Activated B cell treated with CpG ODN at 0.5 μM for 24 hours (primary cell): ENCODE measurements around the gene KIFBP. TPM values are rescaled to one million over a fixed set of nuclear protein-coding genes. Genes with fewer than 3 reads are reported as not detected.

Source experiments
- ATAC-seq: fragments of 200-7000 bp; cut with Tn5 transposase; one replicate; pipeline ENCODE4 v1.10.0; 2021; ENCODE audit warnings: low read depth, mild to moderate bottlenecking, moderate library complexity
- CTCF ChIA-PET: fragments of 350-600 bp; sonication (Branson Sonifier 250); formaldehyde crosslinking; loops from one replicate; lab custom pipeline; 2021; ENCODE audit warnings: antibody characterized with exemption; lab: Charles Lee
- POLR2A ChIA-PET: fragments of 350-600 bp; sonication (Branson Sonifier 250); formaldehyde crosslinking; loops from one replicate; lab custom pipeline; 2021; ENCODE audit warnings: antibody characterized with exemption; lab: Charles Lee
- DNase-seq: peaks from one replicate; pipeline ENCODE4 v3.0.0; 2022
- H3K27ac Mint-ChIP-seq: one replicate; pipeline ENCODE4 v1.8.0; 2020; ENCODE audit warnings: mixed read lengths
- H3K27me3 Mint-ChIP-seq: one replicate; pipeline ENCODE4 v1.8.0; 2021; ENCODE audit warnings: mixed read lengths
- H3K36me3 Mint-ChIP-seq: one replicate; pipeline ENCODE4 v1.8.0; 2021; ENCODE audit warnings: low read depth, mixed read lengths
- H3K4me1 Mint-ChIP-seq: one replicate; pipeline ENCODE4 v1.8.0; 2021; ENCODE audit warnings: mixed read lengths
- H3K4me3 Mint-ChIP-seq: one replicate; pipeline ENCODE4 v1.8.0; 2020; ENCODE audit warnings: mild to moderate bottlenecking, mixed read lengths
- H3K9me3 Mint-ChIP-seq: one replicate; pipeline ENCODE4 v1.8.0; 2020; ENCODE audit warnings: mixed read lengths
- CTCF ChIP-seq: fragments of 200-600 bp; IDR thresholded peaks from one replicate; pipeline ENCODE4 v1.8.0; 2022; ENCODE audit warnings: antibody characterized with exemption, mild to moderate bottlenecking
- intact Hi-C: fragments of 100-400 bp; cut with micrococcal nuclease; formaldehyde crosslinking; loops from one replicate; pipeline ENCODE4 v1.15.1; 2024
- total RNA-seq: library from RNA; stranded (reverse); gene quantifications from 2 replicates; pipeline ENCODE4 v1.2.3, GENCODE V29; 2022

Gene KIFBP
- total RNA-seq, 1 donor from 2014 or later: 7.7 TPM

GRCh38 chr10:69043931-69044531 lies 55.4 kb downstream of the KIFBP start:
- ATAC-seq: peak; percentile 75
- Mint-ChIP-seq H3K9me3 (no peaks in the 10 kb centered on the region), H3K36me3 (no peaks in the 10 kb centered on the region), H3K27ac (peak overlapping the region; percentile 85), H3K4me1 (peaks cover 26% of the 10 kb centered on the region), H3K4me3 (peak overlapping the region; percentile 42), H3K27me3 (no peaks in the 10 kb centered on the region)
- no peak for TF ChIP-seq CTCF
- ChIA-PET CTCF (interaction anchor here (0.7 to 2.3 kb wide), 3 partner anchors 21 to 49 kb away, joined by 3 to 7 read pairs (median 3); no protein-coding TSS in a partner anchor), POLR2A (interaction anchor here (0.9 to 3.3 kb wide), 3 partner anchors 22 to 50 kb away, joined by 3 to 27 read pairs (median 4); partner anchors contain the start of gene SRGN)
- intact Hi-C loops: loop anchor here (1.0 to 5.0 kb wide), 3 partner anchors 17 to 45 kb away; no protein-coding TSS in a partner anchor
- DNase-seq: no peak

GRCh38 chr10:69044546-69044945 lies 55.9 kb downstream of the KIFBP start:
- H3K27ac Mint-ChIP-seq: peak overlapping the region; percentile 85
- no peak for TF ChIP-seq CTCF
- peaks cover 26% of the 10 kb centered on the region for H3K4me1 Mint-ChIP-seq
- intact Hi-C loops: loop anchor here (1.0 to 5.0 kb wide), 3 partner anchors 16 to 45 kb away; no protein-coding TSS in a partner anchor
- ATAC-seq: peak; percentile 59
- POLR2A ChIA-PET: interaction anchor here (0.9 to 3.3 kb wide), 3 partner anchors 21 to 49 kb away, joined by 3 to 27 read pairs (median 4); partner anchors contain the start of gene SRGN
- H3K36me3 Mint-ChIP-seq: no peaks in the 10 kb centered on the region
- CTCF ChIA-PET: interaction anchor here (0.9 to 2.3 kb wide), 2 partner anchors 39 to 48 kb away, joined by 3 to 7 read pairs; no protein-coding TSS in a partner anchor
- no peaks in the 10 kb centered on the region for H3K27me3 Mint-ChIP-seq
- no peak for DNase-seq
- H3K9me3 Mint-ChIP-seq: no peaks in the 10 kb centered on the region
- H3K4me3 Mint-ChIP-seq: peak overlapping the region; percentile 42

- Mint-ChIP-seq H3K4me3 (no peak overlapping the region), H3K9me3 (no peaks in the 10 kb centered on the region), H3K27me3 (no peaks in the 10 kb centered on the region), H3K36me3 (no peaks in the 10 kb centered on the region), H3K4me1 (peaks cover 27% of the 10 kb centered on the region), H3K27ac (peak overlapping the region; percentile 85)
- no peak for DNase-seq
- no peak for TF ChIP-seq CTCF
- intact Hi-C loops: loop anchor here (2.0 kb wide), 1 partner anchor 15 kb away; no protein-coding TSS in a partner anchor
- ChIA-PET CTCF (interaction anchor here (1.3 kb wide), 1 partner anchor 41 kb away, joined by 3 read pairs; no protein-coding TSS in a partner anchor), POLR2A (interaction anchor here (3.3 kb wide), 1 partner anchor 42 kb away, joined by 27 read pairs; the partner anchor contains the start of gene SRGN)
- no peak for ATAC-seq
These were observed 57.1 kb downstream of the KIFBP start for GRCh38 chr10:69045441-69046300.

GRCh38 chr10:69047111-69047832 lies 58.7 kb downstream of the KIFBP start:
- Mint-ChIP-seq H3K27ac (no peak overlapping the region), H3K4me1 (peaks cover 36% of the 10 kb centered on the region)
- POLR2A ChIA-PET: interaction anchor here (0.5 to 3.3 kb wide), 2 partner anchors 40 to 48 kb away, joined by 5 to 27 read pairs; partner anchors contain the start of gene SRGN

More at GRCh38 chr10:69047111-69047832, 58.7 kb downstream of the KIFBP start:
- no peak for TF ChIP-seq CTCF
- DNase-seq (no peak), ATAC-seq (no peak)
- H3K27me3 Mint-ChIP-seq: no peaks in the 10 kb centered on the region
- CTCF ChIA-PET: no interaction called here
- H3K36me3 Mint-ChIP-seq: no peaks in the 10 kb centered on the region
- no peak overlapping the region for H3K4me3 Mint-ChIP-seq
- H3K9me3 Mint-ChIP-seq: no peaks in the 10 kb centered on the region
- intact Hi-C loops: no loop called here
